Brain (organoid and tissue), 1 donor: Measurements from ENCODE around the gene UGT1A8. TPM values are rescaled to one million over a fixed set of nuclear protein-coding genes. Genes with fewer than 3 reads are reported as not detected.

ENCODE experiments used
- polyA plus RNA-seq: library from polyadenylated mRNA; stranded (reverse); fragments of 350-450 nt; fragmentation: Illumina TruSeq; extraction: RNeasy Lipid Tissue Mini Kit (QIAGEN cat#74804); gene quantifications from one replicate; pipeline ENCODE4 v1.2.3, GENCODE V29; 2015; ENCODE audit warnings: low read depth, low replicate concordance; ENCODE audit not compliant: insufficient read depth

The UGT1A8 gene
- polyA plus RNA-seq, 1 donor from 2014 or later: not detected

Other genes with a start within 250 kb of the UGT1A8 start
- gene USP40, start 50.9 kb upstream of the UGT1A8 start, polyA plus RNA-seq: 8.4 TPM
- gene UGT1A10, start 18.8 kb downstream of the UGT1A8 start, polyA plus RNA-seq: not detected
- gene UGT1A9, start 54.3 kb downstream of the UGT1A8 start, polyA plus RNA-seq: not detected
- not detected for gene UGT1A7, start 64.3 kb downstream of the UGT1A8 start, polyA plus RNA-seq
- not detected for gene UGT1A6, start 75.3 kb downstream of the UGT1A8 start, polyA plus RNA-seq
- not detected for gene UGT1A5, start 95.3 kb downstream of the UGT1A8 start, polyA plus RNA-seq
- gene UGT1A4, start 101.1 kb downstream of the UGT1A8 start, polyA plus RNA-seq: not detected
- not detected for gene UGT1A3, start 111.4 kb downstream of the UGT1A8 start, polyA plus RNA-seq
- not detected for gene UGT1A1, start 142.6 kb downstream of the UGT1A8 start, polyA plus RNA-seq
- gene MROH2A, start 160.7 kb downstream of the UGT1A8 start, polyA plus RNA-seq: not detected
- gene HJURP, start 236.9 kb downstream of the UGT1A8 start, polyA plus RNA-seq: 18.9 TPM